T-cell (primary cell): ENCODE data around the gene TNS1. TPM values are rescaled to one million over a fixed set of nuclear protein-coding genes. Genes with fewer than 3 reads are reported as not detected.

Experiments
- ATAC-seq, 4 experiments: fragments of 200-7000 bp in 3 of 4; fragments of 150-1000 bp in 1 of 4; cut with Tn5 transposase; replicated peaks in 1 of 4; 1 replicate in 3 of 4; 2 replicates in 1 of 4; pipeline ENCODE4 v1.10.0; 2021; ENCODE audit warnings: moderate library complexity in 3 of 4, mild to moderate bottlenecking in 2 of 4, moderate number of reproducible peaks in 1 of 4
- CTCF ChIA-PET, 2 donors: fragments of 300-600 bp; sonication (Branson Sonifier 250); formaldehyde crosslinking; loops; one replicate each; lab custom pipeline; 2022; ENCODE audit warnings: antibody characterized with exemption in 2 of 2; lab: Charles Lee
- POLR2A ChIA-PET, 2 donors: fragments of 300-600 bp; sonication (Branson Sonifier 250); formaldehyde crosslinking; loops; one replicate each; lab custom pipeline; 2022; ENCODE audit warnings: antibody characterized with exemption in 2 of 2; lab: Charles Lee
- DNase-seq, 35 experiments: peaks; one replicate each; pipeline versions ENCODE4 v3.0.0 to v3.0.0-alpha.2; 2013 to 2023
- H3K27ac ChIP-seq: one replicate; pipeline ENCODE4 v1.5.1; 2013; ENCODE audit warnings: low read length
- H3K27me3 ChIP-seq, 2 experiments: replicated peaks in 1 of 2; 1 replicate in 1 of 2; 2 replicates in 1 of 2; pipeline versions ENCODE4 v1.6.1 to v1.7.0; 2013; ENCODE audit warnings: low read length in 1 of 2, mixed read lengths in 1 of 2; ENCODE audit not compliant: control insufficient read depth in 2 of 2, insufficient read depth in 2 of 2; ENCODE audit errors: extremely low read depth in 1 of 2
- H3K36me3 ChIP-seq, 2 donors: 1 replicate in 1 of 2; 2 replicates in 1 of 2; pipeline versions ENCODE4 v1.6.1 to v1.7.0; 2013; ENCODE audit warnings: low read length in 1 of 2; ENCODE audit not compliant: control insufficient read depth in 2 of 2, insufficient read depth in 1 of 2; ENCODE audit errors: extremely low read depth in 1 of 2
- H3K4me1 ChIP-seq, 2 experiments: 1 replicate in 1 of 2; 2 replicates in 1 of 2; pipeline versions ENCODE4 v1.6.1 to v1.7.0; 2013; ENCODE audit warnings: low read length in 2 of 2, mixed read lengths in 1 of 2; ENCODE audit not compliant: insufficient read depth in 2 of 2, control insufficient read depth in 1 of 2; ENCODE audit errors: extremely low read depth in 1 of 2
- H3K4me3 ChIP-seq, 2 donors: 1 replicate in 1 of 2; 2 replicates in 1 of 2; pipeline versions ENCODE4 v1.5.1 to v1.7.0; 2013; ENCODE audit warnings: mild to moderate bottlenecking in 2 of 2, low read length in 1 of 2, moderate library complexity in 1 of 2; ENCODE audit not compliant: control insufficient read depth in 1 of 2; ENCODE audit errors: extremely low read depth in 1 of 2
- H3K9me3 ChIP-seq: 2 replicates; pipeline ENCODE4 v1.7.0; 2013
- H3K27ac Mint-ChIP-seq, 2 donors: one replicate each; pipeline ENCODE4 v1.8.0; 2020 to 2021; ENCODE audit warnings: mild to moderate bottlenecking in 2 of 2, mixed read lengths in 2 of 2
- H3K27me3 Mint-ChIP-seq, 2 donors: one replicate each; pipeline ENCODE4 v1.8.0; 2021 to 2022; ENCODE audit warnings: mixed read lengths in 2 of 2
- H3K36me3 Mint-ChIP-seq: one replicate; pipeline ENCODE4 v1.8.0; 2021; ENCODE audit warnings: mixed read lengths
- H3K4me1 Mint-ChIP-seq, 3 donors: one replicate each; pipeline ENCODE4 v1.8.0; 2020 to 2022; ENCODE audit warnings: mixed read lengths in 3 of 3, mild to moderate bottlenecking in 1 of 3
- H3K4me3 Mint-ChIP-seq, 3 donors: one replicate each; pipeline ENCODE4 v1.8.0; 2020 to 2022; ENCODE audit warnings: mild to moderate bottlenecking in 3 of 3, mixed read lengths in 3 of 3, moderate library complexity in 3 of 3
- H3K9me3 Mint-ChIP-seq, 3 donors: one replicate each; pipeline ENCODE4 v1.8.0; 2020 to 2022; ENCODE audit warnings: mixed read lengths in 3 of 3
- WGBS: methylation state at CpG from one replicate; pipeline ENCODE4 v1.1.5; 2013; ENCODE audit warnings: missing lambda C conversion rate; ENCODE audit not compliant: insufficient coverage; 5-methylcytosine and 5-hydroxymethylcytosine counted together
- total RNA-seq, 35 experiments: library from RNA in 6 of 35; stranded (reverse) in 6 of 35; fragments of 120-200 nt in 1 of 35; gene quantifications; one replicate each; pipeline versions ENCODE4 v1.2.1 to v1.2.4 and lab custom pipeline; 2013 to 2026

The TNS1 gene
- total RNA-seq, 5 donors from 2014 or later (not counting 1 experiment from before 2014, with no cell fraction given) = 0.28 to 2.1 (median 1.3) TPM

GRCh38 chr2:217823626-217824025 lies 179.2 kb downstream of the TNS1 start:
- Histone ChIP-seq H3K4me1 (no peaks in the 10 kb centered on the region), H3K36me3 (no peaks in the 10 kb centered on the region), H3K9me3 (no peaks in the 10 kb centered on the region), H3K27ac (no peak overlapping the region), H3K27me3 (peaks cover 0 to 9% of the 10 kb centered on the region in 2 experiments), H3K4me3 (no peak overlapping the region)
- ChIA-PET POLR2A (no interaction called here), CTCF (no interaction called here)
- Mint-ChIP-seq H3K27ac (no peak overlapping the region), H3K9me3 (no peaks in the 10 kb centered on the region), H3K36me3 (no peaks in the 10 kb centered on the region), H3K4me1 (no peaks in the 10 kb centered on the region), H3K4me3 (no peak overlapping the region), H3K27me3 (no peaks in the 10 kb centered on the region)
- DNase-seq = no peak
- WGBS = 78% methylated on average over 3 of the region's 6 CpGs
- no peak for ATAC-seq

DNA sequence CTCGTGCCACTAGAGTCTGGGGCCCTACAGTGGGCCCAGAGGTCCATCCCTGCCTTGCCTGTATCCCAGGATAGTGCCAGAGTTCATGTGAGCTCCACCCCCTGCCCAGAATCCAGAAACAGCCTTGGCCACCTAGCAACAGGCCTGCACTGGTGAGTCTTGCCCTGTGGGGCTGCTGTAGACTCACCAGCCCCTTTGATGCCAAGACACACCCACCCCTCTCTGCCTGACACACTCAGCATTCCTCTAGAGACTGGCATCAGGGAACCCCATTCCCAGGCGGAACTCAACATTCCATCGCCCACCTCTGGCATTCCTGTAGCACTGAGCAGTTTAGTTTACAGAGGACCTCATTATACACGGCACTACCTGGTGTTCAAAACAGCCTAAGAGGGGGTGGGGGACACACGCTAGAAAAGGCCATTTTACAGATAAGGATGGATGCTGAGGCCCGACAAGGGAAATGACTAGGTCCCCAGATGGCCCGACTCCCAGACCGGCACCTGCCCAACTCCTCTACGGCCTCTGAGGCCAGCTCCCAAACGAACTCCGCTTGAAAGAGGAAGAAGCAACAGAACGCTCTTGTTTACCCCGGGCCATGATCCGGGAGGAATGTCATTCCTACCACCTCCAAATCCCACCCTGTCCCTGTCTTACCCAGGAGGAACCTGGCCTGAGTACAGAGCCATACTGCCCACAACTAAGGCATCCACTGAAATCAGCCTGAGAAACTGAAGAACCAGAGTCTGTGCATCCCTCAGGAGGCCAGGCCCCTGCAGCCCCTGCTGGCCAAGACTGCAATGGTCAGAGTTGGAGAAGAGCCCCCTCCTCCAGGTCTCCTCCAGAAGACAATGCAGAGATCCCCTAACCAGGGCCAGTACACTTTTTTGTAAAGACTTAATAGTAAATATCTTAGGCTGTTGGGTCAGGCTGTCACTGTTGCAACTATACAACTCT lies 180.2 kb downstream of the TNS1 start:
- Mint-ChIP-seq H3K4me3 (no peak overlapping the region), H3K4me1 (no peaks in the 10 kb centered on the region), H3K27me3 (no peaks in the 10 kb centered on the region), H3K9me3 (no peaks in the 10 kb centered on the region), H3K36me3 (no peaks in the 10 kb centered on the region), H3K27ac (no peak overlapping the region)
- whole genome bisulfite sequencing = 85% methylated on average over 9 of the region's 14 CpGs
- Histone ChIP-seq H3K27ac (no peak overlapping the region), H3K4me3 (no peak overlapping the region), H3K36me3 (no peaks in the 10 kb centered on the region), H3K27me3 (peaks cover 0 to 4% of the 10 kb centered on the region in 2 experiments), H3K4me1 (no peaks in the 10 kb centered on the region), H3K9me3 (no peaks in the 10 kb centered on the region)
- ChIA-PET CTCF (no interaction called here), POLR2A (no interaction called here)
- ATAC-seq (no peak), DNase-seq (no peak)

DNA sequence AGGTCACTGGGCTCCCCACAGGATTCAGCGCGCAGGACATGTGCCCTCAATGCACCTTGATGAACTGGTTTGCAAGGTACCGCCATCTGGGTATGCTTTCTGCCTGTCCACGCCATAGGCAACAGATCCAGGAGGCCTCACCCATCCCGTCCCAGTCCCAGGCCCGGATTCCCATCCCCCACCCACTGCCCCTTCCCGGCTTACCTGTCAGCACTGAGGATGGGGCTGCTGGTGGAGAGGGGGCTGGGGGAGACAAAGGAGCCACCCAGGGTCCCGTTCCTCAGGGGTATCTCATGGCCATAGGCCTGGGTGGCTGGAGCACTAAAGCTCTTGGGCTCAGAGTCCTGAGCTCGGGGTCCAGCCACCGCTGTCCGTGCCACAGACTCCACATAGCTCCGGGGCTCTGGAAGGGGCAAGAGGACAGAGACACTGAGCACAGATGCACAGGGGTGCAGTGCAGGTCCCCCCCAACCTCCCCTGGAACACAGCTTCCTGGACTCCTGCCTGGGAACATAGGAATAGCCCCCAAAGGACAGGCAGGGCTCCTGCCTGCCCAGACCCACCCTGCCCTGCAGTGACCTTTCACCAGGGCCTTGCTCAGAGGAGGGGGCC lies 181.2 kb downstream of the TNS1 start:
- WGBS = 72% methylated on average over 5 of the region's 12 CpGs
- H3K4me3 Mint-ChIP-seq = no peak overlapping the region
- H3K27me3 Mint-ChIP-seq = peaks cover 0 to 1% of the 10 kb centered on the region in 2 donors
- Histone ChIP-seq H3K27me3 (peaks cover 0 to 5% of the 10 kb centered on the region in 2 experiments), H3K4me3 (no peak overlapping the region), H3K27ac (no peak overlapping the region), H3K36me3 (no peaks in the 10 kb centered on the region), H3K4me1 (no peaks in the 10 kb centered on the region), H3K9me3 (no peaks in the 10 kb centered on the region)
- DNase-seq (no peak), ATAC-seq (no peak)
- no peak overlapping the region for H3K27ac Mint-ChIP-seq
- H3K4me1 Mint-ChIP-seq = no peaks in the 10 kb centered on the region
- ChIA-PET CTCF (no interaction called here), POLR2A (no interaction called here)
- no peaks in the 10 kb centered on the region for H3K9me3 Mint-ChIP-seq
- H3K36me3 Mint-ChIP-seq = no peaks in the 10 kb centered on the region

GRCh38 chr2:217820904-217821303 lies 181.9 kb downstream of the TNS1 start:
- no peak for ATAC-seq
- no peaks in the 10 kb centered on the region for H3K4me1 Mint-ChIP-seq
- H3K27ac ChIP-seq = no peak overlapping the region
- CTCF ChIA-PET = no interaction called here
- H3K4me1 ChIP-seq = no peaks in the 10 kb centered on the region
- H3K27ac Mint-ChIP-seq = no peak overlapping the region
- H3K9me3 ChIP-seq = no peaks in the 10 kb centered on the region
- no peaks in the 10 kb centered on the region for H3K9me3 Mint-ChIP-seq
- peaks cover 0 to 7% of the 10 kb centered on the region in 2 experiments for H3K27me3 ChIP-seq
- no peak for DNase-seq
- POLR2A ChIA-PET = no interaction called here
- H3K36me3 Mint-ChIP-seq = no peaks in the 10 kb centered on the region
- no peaks in the 10 kb centered on the region for H3K36me3 ChIP-seq
- H3K4me3 ChIP-seq = no peak overlapping the region
- no peak overlapping the region for H3K4me3 Mint-ChIP-seq
- WGBS = 82% methylated on average over 2 of the region's 4 CpGs
- H3K27me3 Mint-ChIP-seq = peaks cover 0 to 1% of the 10 kb centered on the region in 2 donors

- Histone ChIP-seq H3K4me3 (no peak overlapping the region), H3K27me3 (peaks cover 0 to 7% of the 10 kb centered on the region in 2 experiments), H3K4me1 (no peaks in the 10 kb centered on the region), H3K9me3 (no peaks in the 10 kb centered on the region), H3K27ac (no peak overlapping the region), H3K36me3 (no peaks in the 10 kb centered on the region)
- no peaks in the 10 kb centered on the region for H3K36me3 Mint-ChIP-seq
- POLR2A ChIA-PET = no interaction called here
- H3K4me3 Mint-ChIP-seq = no peak overlapping the region
- no peaks in the 10 kb centered on the region for H3K9me3 Mint-ChIP-seq
- DNase-seq (no peak), ATAC-seq (no peak)
- no peaks in the 10 kb centered on the region for H3K4me1 Mint-ChIP-seq
- CTCF ChIA-PET = no interaction called here
- peaks cover 0 to 1% of the 10 kb centered on the region in 2 donors for H3K27me3 Mint-ChIP-seq
- WGBS = 76% methylated on average over 5 of the region's 7 CpGs
- H3K27ac Mint-ChIP-seq = no peak overlapping the region
These were observed 182.5 kb downstream of the TNS1 start for GRCh38 chr2:217820091-217820819.

- Mint-ChIP-seq H3K36me3 (no peaks in the 10 kb centered on the region), H3K27me3 (peaks cover 0 to 1% of the 10 kb centered on the region in 2 donors), H3K9me3 (no peaks in the 10 kb centered on the region), H3K4me3 (no peak overlapping the region), H3K27ac (no peak overlapping the region), H3K4me1 (no peaks in the 10 kb centered on the region)
- Histone ChIP-seq H3K4me3 (no peak overlapping the region), H3K4me1 (no peaks in the 10 kb centered on the region), H3K27me3 (peaks cover 0 to 16% of the 10 kb centered on the region in 2 experiments), H3K27ac (no peak overlapping the region), H3K9me3 (no peaks in the 10 kb centered on the region), H3K36me3 (no peaks in the 10 kb centered on the region)
- ChIA-PET CTCF (no interaction called here), POLR2A (no interaction called here)
- DNase-seq (no peak), ATAC-seq (no peak)
- 76% methylated on average over 14 of the region's 19 CpGs for WGBS
These were observed 184.4 kb downstream of the TNS1 start for GRCh38 chr2:217818293-217818850.
